ENCODE measurements around the gene FERMT2.

Gene FERMT2

GRCh38 chr14:52876806-52877205, 74.0 kb downstream of the FERMT2 start:
- no peaks in the 10 kb centered on the region for H3K36me3 ChIP-seq (ENCODE audit: insufficient read depth)
- H3K4me3 ChIP-seq (IDR thresholded peaks at IDR 0.05; ENCODE audit: insufficient read depth, low read depth, low read length) = no peak overlapping the region
- H3K27me3 ChIP-seq (ENCODE audit: insufficient read depth, low read depth) = no peaks in the 10 kb centered on the region
- H4K20me1 ChIP-seq (ENCODE audit: insufficient read depth) = no peaks in the 10 kb centered on the region
- no peak overlapping the region for H3K9ac ChIP-seq
- H3K27ac ChIP-seq = no peak overlapping the region
- H3K4me1 ChIP-seq (ENCODE audit: low read depth, poor library complexity, severe bottlenecking) = no peaks in the 10 kb centered on the region
- no peak overlapping the region for H3K4me2 ChIP-seq
- no peak overlapping the region for H2AFZ ChIP-seq (ENCODE audit: low read depth)
- no peaks in the 10 kb centered on the region for H3K79me2 ChIP-seq (ENCODE audit: insufficient read depth, low read depth)
- no peak for TF ChIP-seq CTCF (conservative IDR thresholded peaks at IDR 0.05; ENCODE audit: low read depth, low read length)

- no peaks in the 10 kb centered on the region for H4K20me1 ChIP-seq (ENCODE audit: insufficient read depth)
- H3K36me3 ChIP-seq (ENCODE audit: insufficient read depth) = no peaks in the 10 kb centered on the region
- H2AFZ ChIP-seq (ENCODE audit: low read depth) = no peak overlapping the region
- H3K4me1 ChIP-seq (ENCODE audit: low read depth, poor library complexity, severe bottlenecking) = no peaks in the 10 kb centered on the region
- no peaks in the 10 kb centered on the region for H3K79me2 ChIP-seq (ENCODE audit: insufficient read depth, low read depth)
- TF ChIP-seq CTCF (conservative IDR thresholded peaks at IDR 0.05; ENCODE audit: low read depth, low read length) = no peak
- no peak overlapping the region for H3K9ac ChIP-seq
- no peak overlapping the region for H3K4me2 ChIP-seq
- no peak overlapping the region for H3K27ac ChIP-seq
- H3K27me3 ChIP-seq (ENCODE audit: insufficient read depth, low read depth) = no peaks in the 10 kb centered on the region
- no peak overlapping the region for H3K4me3 ChIP-seq (IDR thresholded peaks at IDR 0.05; ENCODE audit: insufficient read depth, low read depth, low read length)
These were observed 74.5 kb downstream of the FERMT2 start for GRCh38 chr14:52876311-52876710.

- Histone ChIP-seq H3K4me1 (ENCODE audit: low read depth, poor library complexity, severe bottlenecking) (no peaks in the 10 kb centered on the region), H4K20me1 (ENCODE audit: insufficient read depth) (no peaks in the 10 kb centered on the region), H3K36me3 (ENCODE audit: insufficient read depth) (no peaks in the 10 kb centered on the region), H3K4me2 (no peak overlapping the region), H3K27me3 (ENCODE audit: insufficient read depth, low read depth) (no peaks in the 10 kb centered on the region), H2AFZ (ENCODE audit: low read depth) (no peak overlapping the region), H3K9ac (no peak overlapping the region), H3K4me3 (IDR thresholded peaks at IDR 0.05; ENCODE audit: insufficient read depth, low read depth, low read length) (no peak overlapping the region), H3K79me2 (ENCODE audit: insufficient read depth, low read depth) (no peaks in the 10 kb centered on the region), H3K27ac (no peak overlapping the region)
- no peak for TF ChIP-seq CTCF (conservative IDR thresholded peaks at IDR 0.05; ENCODE audit: low read depth, low read length)
These were observed 75.1 kb downstream of the FERMT2 start for GRCh38 chr14:52875707-52876106.

GRCh38 chr14:52874389-52874788, 76.5 kb downstream of the FERMT2 start:
- H3K9ac ChIP-seq = no peak overlapping the region
- no peak overlapping the region for H3K4me3 ChIP-seq (IDR thresholded peaks at IDR 0.05; ENCODE audit: insufficient read depth, low read depth, low read length)
- no peaks in the 10 kb centered on the region for H3K4me1 ChIP-seq (ENCODE audit: low read depth, poor library complexity, severe bottlenecking)
- no peaks in the 10 kb centered on the region for H4K20me1 ChIP-seq (ENCODE audit: insufficient read depth)
- H3K79me2 ChIP-seq (ENCODE audit: insufficient read depth, low read depth) = no peaks in the 10 kb centered on the region
- no peaks in the 10 kb centered on the region for H3K36me3 ChIP-seq (ENCODE audit: insufficient read depth)
- no peak overlapping the region for H3K4me2 ChIP-seq
- no peak overlapping the region for H2AFZ ChIP-seq (ENCODE audit: low read depth)
- H3K27me3 ChIP-seq (ENCODE audit: insufficient read depth, low read depth) = no peaks in the 10 kb centered on the region
- no peak for TF ChIP-seq CTCF (conservative IDR thresholded peaks at IDR 0.05; ENCODE audit: low read depth, low read length)
- H3K27ac ChIP-seq = no peak overlapping the region

GRCh38 chr14:52873694-52874093, 77.2 kb downstream of the FERMT2 start:
- Histone ChIP-seq H3K27ac (no peak overlapping the region), H3K9ac (no peak overlapping the region), H2AFZ (ENCODE audit: low read depth) (no peak overlapping the region), H3K79me2 (ENCODE audit: insufficient read depth, low read depth) (no peaks in the 10 kb centered on the region), H3K27me3 (ENCODE audit: insufficient read depth, low read depth) (no peaks in the 10 kb centered on the region), H4K20me1 (ENCODE audit: insufficient read depth) (no peaks in the 10 kb centered on the region), H3K36me3 (ENCODE audit: insufficient read depth) (no peaks in the 10 kb centered on the region), H3K4me3 (IDR thresholded peaks at IDR 0.05; ENCODE audit: insufficient read depth, low read depth, low read length) (no peak overlapping the region), H3K4me2 (no peak overlapping the region), H3K4me1 (ENCODE audit: low read depth, poor library complexity, severe bottlenecking) (no peaks in the 10 kb centered on the region)
- no peak for TF ChIP-seq CTCF (conservative IDR thresholded peaks at IDR 0.05; ENCODE audit: low read depth, low read length)

Measured in KMS-11 (cell line).